Fibroblast of lung (primary cell): ENCODE data around the gene ARFGEF2. TPM values are rescaled to one million over a fixed set of nuclear protein-coding genes. Genes with fewer than 3 reads are reported as not detected.

Source experiments
- DNase-seq, 2 donors: peaks; one replicate each; pipeline versions ENCODE4 v3.0.0 to v3.0.0-alpha.2; 2010; ENCODE audit warnings: low read depth in 2 of 2
- H2AFZ ChIP-seq: 2 replicates; pipeline ENCODE4 v1.5.1; 2012; ENCODE audit warnings: low read length, control low read depth, inconsistent platforms
- H3K27ac ChIP-seq: 2 replicates; pipeline ENCODE4 v1.5.1; 2011; ENCODE audit warnings: low read length, control low read depth; ENCODE audit not compliant: insufficient read depth
- H3K27me3 ChIP-seq: 2 replicates; pipeline ENCODE4 v1.5.1; 2011; ENCODE audit warnings: mild to moderate bottlenecking, low read length; ENCODE audit not compliant: control insufficient read depth, insufficient read depth
- H3K36me3 ChIP-seq: 2 replicates; pipeline ENCODE4 v1.5.1; 2011; ENCODE audit warnings: low read length; ENCODE audit not compliant: control insufficient read depth, insufficient read depth
- H3K4me1 ChIP-seq: 2 replicates; pipeline ENCODE4 v1.5.1; 2011; ENCODE audit warnings: low read length; ENCODE audit not compliant: control insufficient read depth, insufficient read depth; ENCODE audit errors: extremely low read depth
- H3K4me2 ChIP-seq: 2 replicates; pipeline ENCODE4 v1.5.1; 2011; ENCODE audit warnings: low read length, control low read depth; ENCODE audit not compliant: insufficient read depth; ENCODE audit errors: extremely low read depth
- H3K4me3 ChIP-seq, 4 experiments: fragments of 200-600 bp in 1 of 4; sonication (generic) in 1 of 4; replicated peaks in 1 of 4; 2 replicates each; pipeline ENCODE4 v1.5.1; 2011 to 2016; ENCODE audit warnings: low read length in 4 of 4, low read depth in 3 of 4, mild to moderate bottlenecking in 3 of 4, control low read depth in 2 of 4, inconsistent platforms in 1 of 4, mixed read lengths in 1 of 4; ENCODE audit not compliant: insufficient read depth in 1 of 4; ENCODE audit errors: control extremely low read depth in 1 of 4
- H3K79me2 ChIP-seq: 2 replicates; pipeline ENCODE4 v1.5.1; 2012; ENCODE audit warnings: mild to moderate bottlenecking, low read length, inconsistent platforms; ENCODE audit not compliant: control insufficient read depth, insufficient read depth
- H3K9ac ChIP-seq: 2 replicates; pipeline ENCODE4 v1.5.1; 2011; ENCODE audit warnings: mild to moderate bottlenecking, low read length, control low read depth; ENCODE audit not compliant: insufficient read depth
- H3K9me3 ChIP-seq: 2 replicates; pipeline ENCODE4 v1.5.1; 2012; ENCODE audit warnings: low read depth, low read length; ENCODE audit not compliant: control insufficient read depth, insufficient read depth
- H4K20me1 ChIP-seq: 2 replicates; pipeline ENCODE4 v1.5.1; 2011; ENCODE audit warnings: low read length; ENCODE audit not compliant: control insufficient read depth, insufficient read depth; ENCODE audit errors: extremely low read depth
- CTCF ChIP-seq, 2 donors: IDR thresholded peaks in 1 of 2; conservative IDR thresholded peaks in 1 of 2; 1 replicate in 1 of 2; 2 replicates in 1 of 2; pipeline ENCODE4 v1.5.1; 2011 to 2012; ENCODE audit warnings: low read length in 2 of 2, control low read depth in 1 of 2, inconsistent platforms in 1 of 2, low read depth in 1 of 2, mild to moderate bottlenecking in 1 of 2
- EZH2 ChIP-seq: IDR thresholded peaks from 2 replicates; pipeline ENCODE4 v1.5.1; 2012; ENCODE audit warnings: low read length, control low read depth, mild to moderate bottlenecking; ENCODE audit errors: missing control alignments
- polyA plus RNA-seq, 2 donors: library from polyadenylated mRNA; depleted of rRNA in 1 of 2; stranded (reverse) in 1 of 2; unstranded in 1 of 2; fragments of >200 nt; gene quantifications; 2 replicates each; pipeline ENCODE4 v1.2.1, GENCODE V29; 2011 to 2012; ENCODE audit warnings: missing spikeins in 1 of 2
- total RNA-seq: library from RNA; depleted of rRNA; stranded (reverse); fragments of >200 nt; gene quantifications from 2 replicates; pipeline ENCODE4 v1.2.1, GENCODE V29; 2014

ARFGEF2 gene
- total and polyA plus RNA-seq, 2 donors (not counting 1 experiment from before 2014, with no cell fraction given): 17.3 to 42.8 TPM

- no peaks in the 10 kb centered on the region for H3K4me1 ChIP-seq
- no peak overlapping the region for H3K9ac ChIP-seq
- no peak overlapping the region for H3K4me2 ChIP-seq
- H2AFZ ChIP-seq: no peak overlapping the region
- no peak for DNase-seq
- H3K9me3 ChIP-seq: no peaks in the 10 kb centered on the region
- peaks cover 15% of the 10 kb centered on the region for H3K36me3 ChIP-seq
- no peaks in the 10 kb centered on the region for H3K79me2 ChIP-seq
- TF ChIP-seq CTCF (conservative IDR thresholded peaks at IDR 0.05 in 1 of 2, IDR thresholded peaks at IDR 0.05 in 1 of 2; ENCODE audit: low read depth in 1 of 2, low read length in 2 of 2) (no peak), EZH2 (no peak)
- no peaks in the 10 kb centered on the region for H3K27me3 ChIP-seq
- H3K4me3 ChIP-seq: no peak overlapping the region
- H3K27ac ChIP-seq: no peak overlapping the region
- H4K20me1 ChIP-seq: no peaks in the 10 kb centered on the region
Observed at GRCh38 chr20:48957053-48957481, 35.6 kb downstream of the ARFGEF2 start.

- H2AFZ ChIP-seq: no peak overlapping the region
- no peaks in the 10 kb centered on the region for H3K27me3 ChIP-seq
- no peak overlapping the region for H3K4me2 ChIP-seq
- peaks cover 12% of the 10 kb centered on the region for H3K36me3 ChIP-seq
- H3K9ac ChIP-seq: no peak overlapping the region
- no peak for DNase-seq
- H3K27ac ChIP-seq: no peak overlapping the region
- H3K79me2 ChIP-seq: no peaks in the 10 kb centered on the region
- no peaks in the 10 kb centered on the region for H3K4me1 ChIP-seq
- H4K20me1 ChIP-seq: no peaks in the 10 kb centered on the region
- H3K4me3 ChIP-seq: no peak overlapping the region
- TF ChIP-seq CTCF (conservative IDR thresholded peaks at IDR 0.05 in 1 of 2, IDR thresholded peaks at IDR 0.05 in 1 of 2; ENCODE audit: low read depth in 1 of 2, low read length in 2 of 2) (no peak), EZH2 (no peak)
- no peaks in the 10 kb centered on the region for H3K9me3 ChIP-seq
Observed at GRCh38 chr20:48957533-48957932, 36.0 kb downstream of the ARFGEF2 start.

GRCh38 chr20:48958743-48959142 lies 37.2 kb downstream of the ARFGEF2 start:
- Histone ChIP-seq H4K20me1 (no peaks in the 10 kb centered on the region), H3K4me3 (no peak overlapping the region), H3K27me3 (no peaks in the 10 kb centered on the region), H3K27ac (no peak overlapping the region), H3K9ac (no peak overlapping the region), H3K36me3 (peaks cover 8% of the 10 kb centered on the region), H3K4me2 (no peak overlapping the region), H2AFZ (no peak overlapping the region), H3K9me3 (no peaks in the 10 kb centered on the region), H3K79me2 (no peaks in the 10 kb centered on the region), H3K4me1 (peaks cover 5% of the 10 kb centered on the region)
- TF ChIP-seq CTCF (conservative IDR thresholded peaks at IDR 0.05 in 1 of 2, IDR thresholded peaks at IDR 0.05 in 1 of 2; ENCODE audit: low read depth in 1 of 2, low read length in 2 of 2) (no peak), EZH2 (no peak)
- DNase-seq: no peak
